Endometrium (tissue), 2 donors: ENCODE data around the gene SNTG2.

Experiments
- FAIRE-seq: peaks from 2 replicates; lab custom pipeline; 2012; peaks lifted over from hg19 to GRCh38; lab: Jason Lieb, UNC
- donor health status: control.
- donor health status: control.

SNTG2 gene

GRCh38 chr2:1002350-1002749 is 51.7 kb downstream of the SNTG2 start:
- no peak for FAIRE-seq

GRCh38 chr2:1004398-1004797 is 53.7 kb downstream of the SNTG2 start:
- no peak for FAIRE-seq

GRCh38 chr2:1010415-1010930 is 59.8 kb downstream of the SNTG2 start:
- FAIRE-seq, result no peak

- FAIRE-seq, result no peak
Observed at GRCh38 chr2:1011006-1011405, 60.4 kb downstream of the SNTG2 start.

GRCh38 chr2:1011985-1012384 is 61.3 kb downstream of the SNTG2 start:
- no peak for FAIRE-seq

- no peak for FAIRE-seq
Observed at GRCh38 chr2:1014802-1015201, 64.2 kb downstream of the SNTG2 start.

- no peak for FAIRE-seq
Observed at GRCh38 chr2:1016500-1016899, 65.9 kb downstream of the SNTG2 start.

- no peak for FAIRE-seq
Observed at GRCh38 chr2:1017827-1018226, 67.2 kb downstream of the SNTG2 start.

GRCh38 chr2:1020206-1020605 is 69.6 kb downstream of the SNTG2 start:
- FAIRE-seq, result no peak

GRCh38 chr2:1022178-1022577 is 71.5 kb downstream of the SNTG2 start:
- FAIRE-seq, result no peak

- FAIRE-seq, result no peak
Observed at GRCh38 chr2:1024981-1025380, 74.3 kb downstream of the SNTG2 start.

- no peak for FAIRE-seq
Observed at GRCh38 chr2:1026141-1026540, 75.5 kb downstream of the SNTG2 start.

GRCh38 chr2:1028831-1029230 is 78.2 kb downstream of the SNTG2 start:
- FAIRE-seq, result no peak

GRCh38 chr2:1032030-1032429 is 81.4 kb downstream of the SNTG2 start:
- no peak for FAIRE-seq

GRCh38 chr2:1033069-1033468 is 82.4 kb downstream of the SNTG2 start:
- FAIRE-seq, result no peak

GRCh38 chr2:1037066-1037465 is 86.4 kb downstream of the SNTG2 start:
- FAIRE-seq, result no peak

GRCh38 chr2:1039549-1039948 is 88.9 kb downstream of the SNTG2 start:
- no peak for FAIRE-seq

GRCh38 chr2:1041012-1041805 is 90.6 kb downstream of the SNTG2 start:
- FAIRE-seq, result no peak

- FAIRE-seq, result no peak
Observed at GRCh38 chr2:1045109-1045508, 94.5 kb downstream of the SNTG2 start.

- no peak for FAIRE-seq
Observed at GRCh38 chr2:1046067-1046466, 95.4 kb downstream of the SNTG2 start.

GRCh38 chr2:1047485-1047884 is 96.8 kb downstream of the SNTG2 start:
- no peak for FAIRE-seq

GRCh38 chr2:1049691-1050090 is 99.0 kb downstream of the SNTG2 start:
- FAIRE-seq, result no peak

GRCh38 chr2:1051075-1051474 is 100.4 kb downstream of the SNTG2 start:
- no peak for FAIRE-seq

- no peak for FAIRE-seq
Observed at GRCh38 chr2:1052771-1053191, 102.1 kb downstream of the SNTG2 start.
